ENCODE results near the gene SFSWAP.

GRCh38 chr12:131784909-131785762, 74.2 kb downstream of the SFSWAP start:
- TF ChIP-seq CTCF (IDR thresholded peaks at IDR 0.05; ENCODE audit: low read depth, low read length, missing input control) (no peak), SP1 (IDR thresholded peaks at IDR 0.05) (no peak), YY1 (IDR thresholded peaks at IDR 0.05) (no peak), REST (IDR thresholded peaks at IDR 0.05) (no peak), RAD21 (IDR thresholded peaks at IDR 0.05) (no peak), MAX (IDR thresholded peaks at IDR 0.05) (no peak), EGR1 (IDR thresholded peaks at IDR 0.05; ENCODE audit: low read depth in 2 of 2) (no peak), ZBTB33 (IDR thresholded peaks at IDR 0.05) (no peak), GABPA (IDR thresholded peaks at IDR 0.05 in 1 of 2, conservative IDR thresholded peaks at IDR 0.05 in 1 of 2) (no peak), RXRA (IDR thresholded peaks at IDR 0.05) (no peak), ATF3 (IDR thresholded peaks at IDR 0.05) (no peak)
